ENCODE measurements around the gene MDFIC.

Gene MDFIC

DNA sequence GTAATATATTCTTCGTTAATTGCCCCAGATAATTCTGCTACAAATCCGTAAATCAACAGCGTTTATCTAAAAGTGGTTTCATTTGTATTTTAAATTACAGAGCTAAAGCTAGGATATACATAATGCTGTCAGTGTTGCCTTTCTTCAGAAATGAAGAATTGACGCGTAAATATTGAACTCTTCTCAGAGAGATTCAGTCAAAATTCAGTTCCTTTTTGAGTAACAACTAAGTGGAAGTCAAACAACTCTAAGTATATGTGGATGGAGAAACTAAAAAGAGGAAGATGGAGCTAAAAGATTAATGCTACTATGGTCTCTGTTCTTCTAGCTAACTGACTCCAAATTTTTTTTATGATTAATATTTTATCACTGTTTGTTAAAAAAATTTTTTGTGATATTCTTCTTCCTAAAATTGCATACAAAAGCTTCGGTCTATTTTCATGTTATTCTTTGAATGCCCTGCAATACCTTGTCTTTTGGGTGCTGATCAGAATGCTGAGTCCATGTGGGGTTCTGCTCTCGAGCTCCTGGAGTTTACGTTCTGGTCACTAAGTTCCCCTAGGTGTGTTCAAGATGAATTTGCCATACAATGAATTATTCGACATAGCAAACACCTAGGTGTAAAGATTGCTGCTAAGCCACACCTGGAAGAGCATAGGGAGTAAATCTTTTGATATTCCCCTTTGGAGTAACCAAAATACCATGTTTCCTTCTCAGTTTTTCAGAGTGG, 20.7 kb downstream of the MDFIC start:
- no peak for DNase-seq (ENCODE audit: low spot score)
- in situ Hi-C loops (cut with MboI; ENCODE audit: low pct_unique_long_range_greater_than_20kb, low sequenced_read_pairs, unreplicated experiment), result no loop called here
- TF ChIP-seq, protein P1, sequence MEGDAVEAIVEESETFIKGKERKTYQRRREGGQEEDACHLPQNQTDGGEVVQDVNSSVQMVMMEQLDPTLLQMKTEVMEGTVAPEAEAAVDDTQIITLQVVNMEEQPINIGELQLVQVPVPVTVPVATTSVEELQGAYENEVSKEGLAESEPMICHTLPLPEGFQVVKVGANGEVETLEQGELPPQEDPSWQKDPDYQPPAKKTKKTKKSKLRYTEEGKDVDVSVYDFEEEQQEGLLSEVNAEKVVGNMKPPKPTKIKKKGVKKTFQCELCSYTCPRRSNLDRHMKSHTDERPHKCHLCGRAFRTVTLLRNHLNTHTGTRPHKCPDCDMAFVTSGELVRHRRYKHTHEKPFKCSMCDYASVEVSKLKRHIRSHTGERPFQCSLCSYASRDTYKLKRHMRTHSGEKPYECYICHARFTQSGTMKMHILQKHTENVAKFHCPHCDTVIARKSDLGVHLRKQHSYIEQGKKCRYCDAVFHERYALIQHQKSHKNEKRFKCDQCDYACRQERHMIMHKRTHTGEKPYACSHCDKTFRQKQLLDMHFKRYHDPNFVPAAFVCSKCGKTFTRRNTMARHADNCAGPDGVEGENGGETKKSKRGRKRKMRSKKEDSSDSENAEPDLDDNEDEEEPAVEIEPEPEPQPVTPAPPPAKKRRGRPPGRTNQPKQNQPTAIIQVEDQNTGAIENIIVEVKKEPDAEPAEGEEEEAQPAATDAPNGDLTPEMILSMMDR (IDR thresholded peaks at IDR 0.05; ENCODE audit: extremely low read depth, insufficient read depth, missing control alignments), result no peak

DNA sequence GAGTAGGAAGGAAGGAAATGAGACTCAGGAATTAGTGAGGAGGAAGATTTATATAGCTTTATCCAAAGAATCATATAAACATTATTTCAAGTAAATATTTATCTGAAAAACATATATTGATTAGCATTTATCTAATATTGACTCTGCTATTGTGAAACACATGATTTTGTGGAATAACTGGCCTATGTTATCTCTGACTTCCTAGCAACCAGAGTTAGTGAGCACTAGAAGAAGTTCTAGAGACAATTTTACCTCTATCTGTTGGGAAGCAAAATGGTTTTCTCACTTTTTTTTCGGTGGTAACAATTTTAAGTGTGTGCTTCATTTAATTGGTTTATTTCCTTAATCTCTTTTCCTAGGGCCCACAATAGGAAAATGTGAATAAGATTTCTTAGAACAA, 21.6 kb downstream of the MDFIC start:
- no peak for DNase-seq (ENCODE audit: low spot score)
- in situ Hi-C loops (cut with MboI; ENCODE audit: low pct_unique_long_range_greater_than_20kb, low sequenced_read_pairs, unreplicated experiment), result no loop called here
- TF ChIP-seq, protein P1 (IDR thresholded peaks at IDR 0.05; ENCODE audit: extremely low read depth, insufficient read depth, missing control alignments), result no peak

- no peak for DNase-seq (ENCODE audit: low spot score)
- TF ChIP-seq, protein P1 (IDR thresholded peaks at IDR 0.05; ENCODE audit: extremely low read depth, insufficient read depth, missing control alignments), result no peak
- in situ Hi-C loops (cut with MboI; ENCODE audit: low pct_unique_long_range_greater_than_20kb, low sequenced_read_pairs, unreplicated experiment), result no loop called here
Measured at GRCh38 chr7:114943953-114944744, 22.3 kb downstream of the MDFIC start.

- in situ Hi-C loops (cut with MboI; ENCODE audit: low pct_unique_long_range_greater_than_20kb, low sequenced_read_pairs, unreplicated experiment), result no loop called here
- TF ChIP-seq, protein P1 (IDR thresholded peaks at IDR 0.05; ENCODE audit: extremely low read depth, insufficient read depth, missing control alignments), result no peak
- DNase-seq (ENCODE audit: low spot score), result no peak
Measured at GRCh38 chr7:114944745-114945625, 23.1 kb downstream of the MDFIC start.

GRCh38 chr7:114949231-114949630, 27.3 kb downstream of the MDFIC start:
- DNase-seq (ENCODE audit: low spot score), result no peak
- in situ Hi-C loops (cut with MboI; ENCODE audit: low pct_unique_long_range_greater_than_20kb, low sequenced_read_pairs, unreplicated experiment), result no loop called here
- TF ChIP-seq, protein P1 (IDR thresholded peaks at IDR 0.05; ENCODE audit: extremely low read depth, insufficient read depth, missing control alignments), result no peak

DNA sequence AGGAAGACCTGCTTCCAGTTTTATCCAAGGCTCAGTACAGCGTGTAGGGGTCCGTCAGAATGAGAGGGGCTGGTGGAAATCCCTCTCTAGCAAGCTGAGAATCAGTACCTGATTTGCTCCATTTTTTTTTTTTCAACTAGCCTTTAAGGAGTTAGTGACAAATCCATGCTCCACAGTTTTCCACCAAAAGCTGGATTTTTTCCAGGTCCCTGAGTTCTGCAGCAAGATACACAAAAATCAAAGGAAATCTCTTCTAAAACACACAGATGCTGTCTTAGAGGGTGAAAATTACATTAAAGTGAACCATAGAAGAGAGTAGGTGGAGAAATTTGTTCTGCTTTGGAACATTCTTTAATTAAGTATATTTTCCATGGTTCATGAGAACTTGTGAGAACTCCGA, 30.4 kb downstream of the MDFIC start:
- DNase-seq (ENCODE audit: low spot score), result no peak
- TF ChIP-seq, protein P1 (IDR thresholded peaks at IDR 0.05; ENCODE audit: extremely low read depth, insufficient read depth, missing control alignments), result no peak
- in situ Hi-C loops (cut with MboI; ENCODE audit: low pct_unique_long_range_greater_than_20kb, low sequenced_read_pairs, unreplicated experiment), result no loop called here
